SIG-M5 treated with dmso at 0.1 percent for 504 hours (cell line): ENCODE results near the gene PRR5L.

Source experiments
- DNase-seq: peaks from one replicate; lab custom pipeline; 2025; ENCODE audit not compliant: unreplicated experiment; lab: John Stamatoyannopoulos, UW

Gene PRR5L, protein sequence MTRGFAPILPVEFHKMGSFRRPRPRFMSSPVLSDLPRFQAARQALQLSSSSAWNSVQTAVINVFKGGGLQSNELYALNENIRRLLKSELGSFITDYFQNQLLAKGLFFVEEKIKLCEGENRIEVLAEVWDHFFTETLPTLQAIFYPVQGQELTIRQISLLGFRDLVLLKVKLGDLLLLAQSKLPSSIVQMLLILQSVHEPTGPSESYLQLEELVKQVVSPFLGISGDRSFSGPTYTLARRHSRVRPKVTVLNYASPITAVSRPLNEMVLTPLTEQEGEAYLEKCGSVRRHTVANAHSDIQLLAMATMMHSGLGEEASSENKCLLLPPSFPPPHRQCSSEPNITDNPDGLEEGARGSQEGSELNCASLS

DNA sequence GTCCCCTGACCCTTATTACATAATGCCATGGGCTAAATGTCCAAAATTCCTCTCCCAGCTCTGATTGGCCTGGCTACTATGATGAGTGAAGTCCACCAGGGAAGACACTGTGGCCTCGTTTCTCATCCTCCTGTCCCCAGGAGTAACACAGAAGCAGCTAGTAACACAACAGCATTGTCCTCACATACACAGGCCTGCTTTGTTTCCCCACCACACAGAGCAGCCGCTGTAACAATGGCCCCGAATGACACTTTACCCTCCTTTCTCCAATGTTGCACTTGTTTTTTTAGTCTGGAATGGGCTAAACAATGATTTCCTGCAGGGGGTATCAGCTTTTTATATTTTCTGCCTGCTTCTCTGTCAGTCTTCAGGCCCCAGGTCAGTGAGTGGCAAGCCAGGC lies at the start of gene PRR5L:
Gene PRR5L (plus strand): TSS at position 363 of the 400 bp plus-strand sequence. CDS start 104,834 bp downstream, outside the sequence.
- DNase-seq, result no peak

DNA sequence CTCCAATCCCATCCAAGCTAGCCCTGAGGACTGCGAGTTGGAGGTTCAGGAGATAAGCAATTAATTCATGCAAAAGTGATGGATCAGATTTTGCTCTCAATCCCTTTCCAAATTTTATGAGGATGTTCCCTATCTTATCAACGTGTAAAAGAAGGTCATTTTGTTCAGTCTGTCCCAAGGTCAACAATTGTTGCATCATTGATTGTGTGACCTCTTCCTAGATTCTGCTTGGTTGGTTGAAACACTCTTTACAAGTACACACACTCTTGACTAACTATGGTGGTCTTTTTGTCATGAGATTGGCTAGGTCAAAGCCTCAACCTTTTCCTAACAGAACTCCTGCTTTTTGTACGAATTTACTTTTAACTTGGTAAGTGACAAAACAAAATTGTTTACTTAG lies 48.6 kb upstream of the PRR5L start:
- DNase-seq, result no peak

DNA sequence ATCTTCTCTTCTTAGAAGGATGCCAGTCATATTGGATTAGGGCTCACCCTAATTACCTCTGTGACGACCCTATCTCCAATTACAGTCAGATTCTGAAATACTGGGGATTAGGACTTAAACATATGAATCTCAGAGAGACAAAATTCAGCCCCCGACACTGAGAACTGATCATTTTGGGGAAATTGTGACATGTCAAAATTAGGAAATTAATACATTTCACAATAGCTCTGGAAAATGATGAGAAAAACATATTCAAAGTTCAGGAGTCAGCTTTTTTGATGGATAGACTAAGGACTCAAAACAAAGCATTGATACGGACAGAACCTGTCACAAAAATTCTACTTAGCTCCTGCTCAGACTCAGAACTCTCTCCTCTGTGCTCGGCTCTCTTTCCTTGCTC lies 47.7 kb upstream of the PRR5L start:
- no peak for DNase-seq

DNA sequence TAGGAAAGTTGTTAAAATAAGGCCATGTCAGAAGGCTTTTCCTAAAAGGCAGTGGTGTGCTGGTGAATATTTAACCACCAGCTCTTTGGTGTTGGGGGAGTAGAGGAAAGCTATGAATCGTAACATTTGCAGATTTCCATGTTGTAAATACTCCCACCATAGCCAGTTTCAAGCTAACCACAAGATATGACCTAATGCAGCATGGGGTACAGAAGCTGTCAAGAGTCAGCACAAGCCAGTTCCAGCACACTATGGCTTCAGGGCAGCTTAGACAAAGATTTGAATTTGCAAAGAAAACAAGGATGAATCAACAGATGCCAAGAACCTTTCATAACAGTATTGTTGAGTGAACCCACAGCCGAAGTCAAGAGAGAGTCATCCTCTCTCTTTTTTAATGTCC lies 46.8 kb upstream of the PRR5L start:
- DNase-seq, result peak; percentile 10

DNA sequence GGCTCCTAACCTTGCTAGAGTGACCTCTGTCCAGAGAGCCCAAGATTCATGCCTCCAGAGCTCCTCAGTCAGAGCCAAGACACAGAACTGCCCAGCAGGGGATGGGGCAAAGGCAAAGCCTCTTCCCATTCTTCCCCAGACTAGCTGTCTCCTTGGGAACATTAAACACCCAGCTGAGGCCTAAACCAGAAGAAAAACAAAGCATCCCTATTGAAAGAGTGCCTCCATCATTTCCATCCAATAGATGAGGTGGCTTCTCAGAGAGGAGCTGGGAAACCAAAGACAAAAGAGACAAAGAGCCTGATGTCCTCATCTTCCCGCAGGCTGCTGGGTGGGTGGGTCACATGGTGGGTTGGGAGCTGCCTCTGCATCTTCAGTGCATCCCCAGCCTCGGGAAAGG lies 44.3 kb upstream of the PRR5L start:
- DNase-seq, result no peak

DNA sequence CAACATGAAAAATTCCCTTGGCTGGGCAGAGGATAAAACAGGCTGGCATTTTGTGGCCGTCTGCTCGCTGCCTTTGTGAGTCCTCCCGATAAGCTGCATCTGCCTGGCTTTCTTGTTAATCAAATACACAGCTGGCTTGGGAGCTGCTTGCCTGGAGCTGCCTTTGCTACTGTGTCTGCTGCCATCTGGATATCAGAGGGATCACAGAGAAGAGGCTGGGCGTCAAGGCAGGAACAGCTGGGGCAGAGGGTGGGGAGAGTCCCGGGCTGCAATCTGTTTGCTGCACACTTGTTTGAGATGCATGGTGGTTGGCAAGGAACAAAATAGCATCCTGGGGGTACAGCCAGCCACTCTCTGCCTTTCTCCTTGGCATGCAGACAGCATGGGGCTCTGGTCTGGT lies 42.9 kb upstream of the PRR5L start:
- DNase-seq, result no peak

DNA sequence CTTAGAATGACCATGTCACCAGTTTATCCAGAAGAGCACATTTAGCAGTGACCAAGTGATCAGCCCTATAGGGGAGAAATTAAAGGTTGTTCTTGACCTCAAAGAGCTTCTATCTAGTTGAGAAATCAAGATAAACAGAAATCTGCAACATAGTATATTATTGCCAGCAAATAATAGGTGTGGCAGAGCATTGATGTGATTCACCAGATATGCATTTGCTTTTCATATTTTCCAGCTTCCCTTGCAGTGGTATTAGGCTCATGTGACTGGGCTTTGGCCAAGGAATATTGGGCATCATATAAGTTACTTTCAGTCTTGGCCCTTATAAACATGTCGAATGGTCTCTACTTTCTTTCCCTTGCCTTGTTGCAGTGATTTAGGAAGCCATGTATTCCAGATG lies 41.4 kb upstream of the PRR5L start:
- no peak for DNase-seq

DNA sequence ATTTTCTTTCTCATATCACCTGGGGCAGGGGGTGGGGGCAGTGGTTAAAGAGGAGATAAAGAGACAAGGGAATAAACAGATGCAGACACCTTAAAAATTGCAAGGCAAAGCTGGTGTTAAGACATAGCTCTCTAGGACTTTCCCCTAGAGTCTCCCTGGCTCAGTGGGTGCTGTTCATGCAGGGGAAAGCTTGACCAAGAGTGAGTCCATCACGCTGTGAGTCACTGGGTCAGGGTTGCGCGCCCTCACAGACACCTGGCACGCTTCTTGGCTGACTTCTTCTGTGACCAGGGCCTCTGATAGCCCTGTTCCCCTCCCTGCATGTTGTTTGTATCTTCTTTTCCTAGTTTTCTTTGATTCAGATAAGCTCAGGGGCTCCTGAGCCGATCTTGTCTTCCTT lies 38.7 kb upstream of the PRR5L start:
- no peak for DNase-seq

DNA sequence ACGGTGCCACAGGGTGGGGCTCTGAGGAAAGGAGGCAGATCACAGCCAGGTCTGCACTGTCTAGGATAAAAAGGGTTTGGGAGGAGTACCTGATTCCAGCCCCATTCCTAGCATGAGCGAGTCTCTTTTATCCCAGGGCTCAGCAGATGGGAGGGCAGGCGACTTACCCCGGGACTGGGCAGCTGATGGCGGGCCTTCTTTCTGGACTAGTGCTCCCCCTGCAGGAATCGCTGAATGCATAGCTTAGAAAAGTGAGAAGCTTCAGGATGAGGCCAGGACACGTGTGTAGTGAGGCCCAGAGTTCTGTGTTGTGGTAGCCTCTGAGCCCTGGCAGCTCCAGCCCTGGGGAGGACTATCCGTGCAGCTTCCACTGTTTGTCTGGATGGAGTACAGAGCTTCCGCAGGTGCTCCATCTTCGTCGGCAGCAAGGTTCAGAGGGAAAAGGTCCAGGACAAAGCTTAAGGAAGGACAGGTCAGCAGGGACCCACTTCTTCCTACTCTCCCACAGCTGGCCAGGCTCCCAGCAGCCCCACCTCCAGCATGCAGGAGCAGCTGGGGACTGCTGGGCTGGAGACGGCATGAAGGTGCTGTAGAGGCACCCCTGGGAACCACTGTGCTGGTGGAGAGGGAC lies 37.2 kb upstream of the PRR5L start:
- peak; percentile 48 for DNase-seq

DNA sequence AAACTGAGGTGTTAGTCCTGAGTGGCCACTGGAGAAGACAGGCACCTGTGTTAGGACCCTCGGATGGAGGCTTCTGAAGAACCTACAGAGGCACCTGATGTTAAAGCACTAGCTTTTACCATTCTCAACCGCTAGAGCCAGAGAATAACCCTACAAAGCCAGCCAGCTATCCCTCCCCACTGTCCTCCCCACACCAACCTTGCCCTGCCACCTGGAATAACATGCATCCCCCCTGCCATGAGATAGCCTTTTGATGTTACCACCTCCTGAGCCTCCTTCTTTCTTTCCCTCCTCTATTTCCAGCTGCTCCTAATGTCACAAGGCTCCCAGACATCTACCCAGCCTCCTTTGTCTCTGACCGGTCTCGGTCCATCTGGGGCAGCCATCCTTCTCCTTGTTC lies 35.0 kb upstream of the PRR5L start:
- no peak for DNase-seq

DNA sequence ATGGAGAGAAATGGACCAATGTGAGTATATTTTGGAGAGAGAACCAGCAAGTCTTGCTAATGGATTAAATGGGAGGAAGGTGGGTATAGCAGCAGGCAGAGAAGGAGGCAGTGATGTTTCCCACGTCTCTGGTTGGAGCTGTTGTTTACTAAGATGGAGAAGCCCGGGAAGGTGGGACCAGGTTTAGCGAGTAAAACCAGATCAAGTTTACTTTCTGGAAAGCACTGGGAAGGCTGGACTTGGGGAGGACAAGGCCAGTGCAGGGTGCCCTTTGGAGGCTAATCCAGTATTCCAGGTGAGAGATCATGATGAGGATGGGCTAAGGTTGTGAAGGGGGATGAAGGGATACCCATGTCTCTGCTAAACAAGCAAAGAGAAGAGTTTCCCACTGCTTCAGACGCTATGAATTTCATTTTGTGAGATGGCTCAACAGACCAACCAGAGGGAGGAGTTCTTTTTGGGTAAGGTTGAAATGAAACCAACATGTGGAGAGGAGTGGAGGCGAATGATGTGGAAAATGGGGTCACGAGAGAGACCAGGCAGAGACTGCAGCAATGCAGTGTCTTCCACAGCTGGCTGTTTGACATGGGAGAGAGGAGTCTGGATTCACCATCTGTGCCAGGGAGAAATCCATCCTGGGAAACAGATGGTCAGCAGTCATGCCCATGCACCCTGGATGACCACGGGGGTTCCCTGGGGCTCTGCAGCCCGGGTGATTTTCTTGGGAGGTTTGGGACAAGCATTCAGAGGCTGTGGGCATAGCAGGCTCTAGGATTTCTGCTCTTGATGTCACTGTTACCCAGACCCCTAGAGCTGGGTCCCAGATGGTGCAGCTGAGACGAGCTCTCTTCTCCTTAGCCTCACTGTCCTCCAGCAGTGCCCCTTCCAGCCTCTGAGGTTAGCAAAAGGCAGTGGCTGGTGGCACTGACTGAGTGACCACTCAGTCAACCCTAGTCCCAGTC lies 31.8 kb upstream of the PRR5L start:
- no peak for DNase-seq

DNA sequence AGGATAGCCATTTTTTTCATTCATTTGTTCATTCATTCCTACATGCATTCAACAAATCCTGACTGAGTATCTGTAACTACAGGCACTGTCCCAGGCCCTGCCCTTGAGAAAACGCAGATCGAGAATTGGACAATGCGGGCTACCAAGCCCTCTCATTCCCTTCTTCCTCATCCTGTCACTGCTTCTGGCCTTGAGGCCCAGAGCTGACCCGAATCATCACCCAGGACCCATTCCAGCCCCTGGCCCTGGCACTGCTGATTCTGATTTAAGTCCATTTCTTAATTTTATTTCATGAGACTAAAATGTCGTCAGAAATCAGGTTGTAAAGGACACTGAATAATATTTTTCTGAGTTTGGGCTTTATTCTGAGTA lies 31.1 kb upstream of the PRR5L start:
- no peak for DNase-seq

DNA sequence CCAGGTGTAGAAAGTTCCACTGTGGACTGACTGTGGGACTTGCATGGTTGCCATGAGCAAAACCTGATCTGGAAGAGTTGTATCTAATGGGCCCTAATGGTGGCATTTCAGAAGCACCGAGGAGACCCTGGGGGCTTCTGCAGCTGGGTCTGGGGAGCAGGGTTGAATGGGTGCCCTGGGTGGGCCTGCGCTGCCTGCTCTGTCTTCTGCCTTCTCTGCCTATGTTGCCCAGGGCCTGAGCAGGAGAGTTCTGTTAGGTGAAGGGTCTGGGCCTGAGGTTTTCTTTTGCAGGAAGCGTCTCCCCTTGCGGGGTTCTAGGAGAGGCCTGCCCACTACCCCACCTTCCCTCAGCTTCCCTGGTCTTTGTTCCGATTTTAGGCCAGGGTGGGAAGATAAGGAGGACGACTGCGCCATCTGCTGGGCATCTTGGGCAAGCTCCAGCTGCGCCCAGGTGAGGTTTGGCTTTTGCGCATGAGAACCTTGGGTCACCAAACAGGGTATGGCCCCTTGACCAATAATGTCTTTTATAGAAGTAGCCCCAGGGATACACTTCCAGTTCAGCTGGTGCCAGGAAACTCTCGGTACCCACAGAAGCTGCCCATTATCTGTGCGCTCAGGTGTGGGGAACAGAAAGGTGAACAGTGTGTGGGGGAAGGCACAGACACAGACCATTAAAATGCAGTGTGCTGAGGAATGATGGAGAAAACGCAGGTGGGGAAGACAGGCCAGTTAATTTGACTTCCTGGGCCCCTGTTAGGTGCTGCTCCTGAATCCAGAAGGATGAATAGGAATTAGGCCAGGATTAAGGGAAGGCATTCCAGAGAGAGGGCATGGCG lies 30.1 kb upstream of the PRR5L start:
- DNase-seq, result peak; percentile 13

DNA sequence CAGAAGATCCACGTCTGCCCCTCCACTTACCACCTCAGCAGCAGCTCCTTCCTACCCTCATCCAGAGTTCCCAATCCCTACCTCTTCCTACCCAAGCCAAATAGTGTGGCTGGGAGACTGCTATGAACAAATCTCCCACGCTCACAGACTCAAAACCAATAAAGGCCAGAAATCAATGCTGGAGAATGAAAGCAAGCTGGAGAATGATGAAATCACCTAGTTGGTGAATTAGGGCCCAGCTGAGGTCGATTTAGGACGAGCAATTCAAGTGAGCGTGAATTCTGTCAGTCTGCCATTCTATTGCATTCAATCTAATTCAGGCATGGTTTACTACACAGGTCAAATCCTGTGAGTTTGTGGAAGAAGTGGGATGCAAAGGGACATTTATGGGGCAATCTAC lies 29.3 kb upstream of the PRR5L start:
- no peak for DNase-seq

DNA sequence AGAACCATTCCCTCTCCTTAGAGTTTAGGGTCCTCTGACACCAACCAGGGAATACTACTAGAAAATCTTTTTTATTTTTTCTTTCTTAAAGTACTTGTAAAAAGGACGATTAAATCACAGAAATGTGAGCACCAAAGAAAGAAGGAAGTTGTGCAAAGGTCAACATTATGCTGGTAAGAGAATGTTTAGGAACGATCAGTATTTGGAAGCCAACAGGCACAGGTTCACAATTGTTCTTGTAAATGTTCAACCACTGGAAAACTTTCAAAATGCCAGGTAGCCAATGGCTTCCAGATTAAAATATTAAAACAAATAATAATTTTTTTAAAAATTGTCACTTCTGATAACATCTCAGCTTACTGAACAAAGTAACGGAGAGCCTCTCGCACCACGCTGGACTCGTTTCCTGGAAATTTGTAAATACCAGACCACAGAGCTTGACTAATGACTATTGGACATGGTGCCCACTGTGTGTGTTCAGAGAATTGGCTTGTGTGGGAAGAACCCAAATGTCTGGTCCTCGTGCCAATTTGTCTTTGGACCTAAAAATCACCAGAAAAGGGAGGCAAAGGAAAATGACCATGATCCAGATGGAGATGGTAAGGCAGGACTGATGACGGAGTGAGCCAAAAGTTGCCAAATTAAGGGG lies 27.6 kb upstream of the PRR5L start:
- DNase-seq, result no peak

DNA sequence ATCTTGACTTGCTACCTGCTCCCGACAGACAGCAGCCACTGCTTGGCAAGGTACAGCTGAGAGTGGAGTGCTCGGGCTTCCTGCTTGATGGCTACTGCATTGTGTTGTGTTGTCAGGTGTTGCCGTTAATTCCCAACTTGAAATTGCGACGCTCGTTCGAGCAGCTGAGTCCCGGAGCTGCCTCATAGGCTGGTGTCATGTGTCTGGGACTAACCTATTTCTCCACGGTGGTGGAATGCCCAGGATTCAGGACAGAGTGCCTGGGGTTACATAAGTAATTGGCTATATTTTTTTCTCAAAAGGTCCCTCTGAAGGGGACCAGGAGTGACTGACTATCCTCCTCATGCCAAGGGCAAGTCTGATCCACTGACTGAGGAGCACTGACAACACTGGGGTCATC lies 25.4 kb upstream of the PRR5L start:
- DNase-seq, result no peak

DNA sequence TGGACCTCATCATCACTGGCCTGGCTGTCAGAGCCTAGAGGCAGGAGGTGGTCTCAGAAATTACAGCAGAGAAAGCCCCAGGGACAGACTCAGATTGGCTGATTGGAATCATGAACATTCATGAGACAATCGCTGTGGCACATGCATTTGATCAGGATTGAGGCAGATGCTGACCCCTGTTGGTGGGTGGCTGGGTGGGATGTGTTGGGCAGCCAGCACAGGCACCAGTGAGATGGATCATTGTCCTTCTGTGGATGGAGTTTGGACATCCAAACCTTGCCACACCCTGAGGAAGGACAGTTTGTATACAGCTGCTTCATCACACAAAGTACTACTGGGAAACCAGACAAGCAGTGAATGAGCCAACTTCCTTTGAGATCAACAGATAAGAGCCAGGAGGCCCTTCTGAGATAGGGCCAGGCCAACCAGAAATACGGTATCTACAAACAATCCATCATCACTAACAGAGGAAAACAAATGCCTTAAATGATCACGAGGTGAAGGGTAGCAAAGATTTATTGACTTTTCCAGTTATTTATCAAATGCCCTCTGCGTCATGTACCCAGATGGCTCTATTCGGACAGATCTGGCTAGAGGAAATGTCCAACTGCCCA lies 24.2 kb upstream of the PRR5L start:
- no peak for DNase-seq

DNA sequence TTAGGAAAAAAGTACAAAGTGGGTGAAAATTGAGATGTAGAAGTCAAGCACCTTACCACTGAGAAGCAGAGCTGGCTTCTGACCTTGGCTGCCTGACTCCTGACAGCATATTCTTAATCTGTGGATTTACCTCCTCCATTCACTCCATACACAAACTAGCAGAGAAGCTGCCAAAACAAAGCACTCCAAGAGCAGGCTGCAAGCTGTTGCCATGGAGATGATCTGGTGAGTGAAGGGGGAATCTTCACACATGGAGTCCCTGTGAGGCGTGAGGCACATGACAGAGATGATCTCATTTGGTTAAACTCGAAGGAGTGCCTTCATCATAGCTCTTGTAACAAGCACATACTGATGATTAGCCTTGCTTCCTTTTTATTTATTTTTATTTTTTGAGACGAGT lies 23.0 kb upstream of the PRR5L start:
- no peak for DNase-seq

DNA sequence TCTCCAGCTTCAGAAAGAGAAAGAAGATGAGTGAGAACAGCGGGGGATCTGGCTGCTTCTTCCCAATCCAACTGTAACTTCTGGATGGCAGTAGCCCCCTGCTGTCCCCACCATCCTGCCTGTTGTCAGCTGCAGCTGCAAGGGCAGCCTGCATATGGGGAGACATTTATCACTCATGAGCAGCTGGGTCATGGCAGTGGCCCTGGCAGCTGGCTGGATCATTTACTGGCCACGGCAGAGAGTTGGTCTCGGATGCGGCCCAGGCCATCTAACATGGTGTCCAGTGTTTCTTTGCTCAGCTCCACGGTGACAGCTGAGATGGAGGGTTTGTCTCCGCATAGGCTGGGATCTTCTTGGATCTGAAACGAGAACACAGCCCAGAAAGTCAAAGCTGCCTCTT lies 21.7 kb upstream of the PRR5L start:
- DNase-seq, result no peak
